ENCODE data around the gene RPL41.

The RPL41 gene

DNA sequence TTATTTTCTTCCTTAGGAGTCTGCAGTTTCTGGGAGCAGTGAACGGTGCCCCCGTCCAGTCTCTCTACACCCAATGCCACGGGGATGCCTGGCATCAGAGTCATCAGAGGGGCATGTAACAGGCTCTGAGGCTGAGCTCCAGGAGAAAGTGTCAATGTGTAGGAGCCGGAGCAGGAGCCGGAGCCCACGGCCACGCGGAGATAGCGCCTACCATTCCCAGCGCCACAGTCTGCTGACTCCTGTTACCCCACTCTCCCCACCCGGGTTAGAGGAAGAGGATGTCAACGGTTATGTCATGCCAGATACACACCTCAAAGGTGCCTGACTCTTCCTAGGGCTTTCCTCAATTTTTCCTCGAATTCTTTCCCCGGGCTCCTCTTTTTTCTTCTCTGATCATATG, 15.4 kb upstream of the RPL41 start:
- no peak overlapping the region for H3K4me3 ChIP-seq (ENCODE audit: insufficient read depth, low read depth, low read length, poor library complexity, severe bottlenecking)
- H3K36me3 ChIP-seq (ENCODE audit: control insufficient read depth, insufficient read depth, low read length), result no peaks in the 10 kb centered on the region
- peaks cover 35% of the 10 kb centered on the region for H3K4me1 ChIP-seq (ENCODE audit: control insufficient read depth, insufficient read depth, low read length, poor library complexity, severe bottlenecking)
- no peaks in the 10 kb centered on the region for H3K27me3 ChIP-seq (replicated peaks; ENCODE audit: control insufficient read depth, insufficient read depth, low read length, poor library complexity, severe bottlenecking)
- H3K9me3 ChIP-seq (ENCODE audit: control insufficient read depth, low read length), result no peaks in the 10 kb centered on the region
- DNase-seq, result no peak
- H3K27ac ChIP-seq (ENCODE audit: insufficient read depth, low read length, poor library complexity, severe bottlenecking), result peak overlapping the region; percentile 31

DNA sequence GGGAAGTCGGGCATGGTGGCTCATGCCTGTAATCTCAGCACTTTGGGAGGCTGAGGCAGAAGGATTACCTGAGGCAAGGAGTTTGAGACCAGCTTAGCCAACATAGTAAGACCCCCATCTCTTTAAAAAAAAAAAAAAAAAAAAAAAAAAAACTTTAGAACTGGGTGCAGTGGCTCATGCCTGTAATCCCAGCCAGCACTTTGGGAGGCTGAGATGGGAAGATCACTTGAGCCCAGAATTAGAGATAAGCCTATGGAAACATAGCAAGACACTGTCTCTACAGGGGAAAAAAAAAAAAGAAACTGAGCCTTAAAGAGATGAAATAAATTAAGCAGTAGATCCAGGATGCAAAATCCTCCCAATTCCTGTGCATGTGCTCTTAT, 13.8 kb upstream of the RPL41 start:
- Histone ChIP-seq H3K4me1 (ENCODE audit: control insufficient read depth, insufficient read depth, low read length, poor library complexity, severe bottlenecking) (peaks cover 36% of the 10 kb centered on the region), H3K9me3 (ENCODE audit: control insufficient read depth, low read length) (no peaks in the 10 kb centered on the region), H3K27me3 (replicated peaks; ENCODE audit: control insufficient read depth, insufficient read depth, low read length, poor library complexity, severe bottlenecking) (no peaks in the 10 kb centered on the region), H3K4me3 (ENCODE audit: insufficient read depth, low read depth, low read length, poor library complexity, severe bottlenecking) (peak overlapping the region; percentile 20), H3K36me3 (ENCODE audit: control insufficient read depth, insufficient read depth, low read length) (peaks cover 11% of the 10 kb centered on the region), H3K27ac (ENCODE audit: insufficient read depth, low read length, poor library complexity, severe bottlenecking) (peak overlapping the region; percentile 87)
- DNase-seq, result no peak

DNA sequence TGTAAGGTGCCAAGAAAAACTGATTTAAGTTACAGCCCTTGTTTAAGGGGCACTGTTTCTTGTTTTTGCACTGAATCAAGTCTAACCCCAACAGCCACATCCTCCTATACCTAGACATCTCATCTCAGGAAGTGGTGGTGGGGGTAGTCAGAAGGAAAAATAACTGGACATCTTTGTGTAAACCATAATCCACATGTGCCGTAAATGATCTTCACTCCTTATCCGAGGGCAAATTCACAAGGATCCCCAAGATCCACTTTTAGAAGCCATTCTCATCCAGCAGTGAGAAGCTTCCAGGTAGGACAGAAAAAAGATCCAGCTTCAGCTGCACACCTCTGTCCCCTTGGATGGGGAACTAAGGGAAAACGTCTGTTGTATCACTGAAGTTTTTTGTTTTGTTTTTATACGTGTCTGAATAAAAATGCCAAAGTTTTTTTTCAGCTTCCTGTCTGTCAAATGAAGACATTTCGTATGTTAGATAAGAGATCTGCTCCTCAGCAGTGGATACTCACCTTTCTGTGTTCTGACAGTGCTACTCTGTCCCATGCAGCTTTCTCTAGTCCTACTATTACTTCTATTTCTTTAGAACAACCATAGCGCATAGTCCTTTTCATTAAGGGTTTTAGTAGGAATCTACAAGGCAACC, 13.2 kb upstream of the RPL41 start:
- H3K27me3 ChIP-seq (replicated peaks; ENCODE audit: control insufficient read depth, insufficient read depth, low read length, poor library complexity, severe bottlenecking), result no peaks in the 10 kb centered on the region
- H3K4me3 ChIP-seq (ENCODE audit: insufficient read depth, low read depth, low read length, poor library complexity, severe bottlenecking), result peak overlapping the region; percentile 75
- H3K27ac ChIP-seq (ENCODE audit: insufficient read depth, low read length, poor library complexity, severe bottlenecking), result peak overlapping the region; percentile 87
- H3K9me3 ChIP-seq (ENCODE audit: control insufficient read depth, low read length), result no peaks in the 10 kb centered on the region
- H3K36me3 ChIP-seq (ENCODE audit: control insufficient read depth, insufficient read depth, low read length), result peaks cover 16% of the 10 kb centered on the region
- no peak for DNase-seq
- H3K4me1 ChIP-seq (ENCODE audit: control insufficient read depth, insufficient read depth, low read length, poor library complexity, severe bottlenecking), result peaks cover 36% of the 10 kb centered on the region

DNA sequence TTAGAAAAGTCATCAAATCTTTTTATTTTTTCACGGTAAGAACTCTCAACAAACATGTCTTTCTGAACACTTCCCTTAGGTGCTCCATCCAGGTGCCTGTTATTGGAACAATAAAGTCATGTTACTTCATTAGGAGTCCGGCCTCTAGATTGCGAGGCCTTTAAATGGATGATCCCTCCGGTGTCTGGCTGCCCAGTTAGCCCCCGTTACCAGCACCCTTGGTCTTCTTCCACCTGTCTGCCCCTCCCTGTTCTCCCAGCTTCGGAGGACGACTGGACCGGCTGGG, 12.7 kb upstream of the RPL41 start:
- DNase-seq, result no peak
- peak overlapping the region; percentile 75 for H3K4me3 ChIP-seq (ENCODE audit: insufficient read depth, low read depth, low read length, poor library complexity, severe bottlenecking)
- no peaks in the 10 kb centered on the region for H3K27me3 ChIP-seq (replicated peaks; ENCODE audit: control insufficient read depth, insufficient read depth, low read length, poor library complexity, severe bottlenecking)
- H3K9me3 ChIP-seq (ENCODE audit: control insufficient read depth, low read length), result no peaks in the 10 kb centered on the region
- H3K4me1 ChIP-seq (ENCODE audit: control insufficient read depth, insufficient read depth, low read length, poor library complexity, severe bottlenecking), result peaks cover 36% of the 10 kb centered on the region
- peaks cover 20% of the 10 kb centered on the region for H3K36me3 ChIP-seq (ENCODE audit: control insufficient read depth, insufficient read depth, low read length)
- H3K27ac ChIP-seq (ENCODE audit: insufficient read depth, low read length, poor library complexity, severe bottlenecking), result peak overlapping the region; percentile 87

DNA sequence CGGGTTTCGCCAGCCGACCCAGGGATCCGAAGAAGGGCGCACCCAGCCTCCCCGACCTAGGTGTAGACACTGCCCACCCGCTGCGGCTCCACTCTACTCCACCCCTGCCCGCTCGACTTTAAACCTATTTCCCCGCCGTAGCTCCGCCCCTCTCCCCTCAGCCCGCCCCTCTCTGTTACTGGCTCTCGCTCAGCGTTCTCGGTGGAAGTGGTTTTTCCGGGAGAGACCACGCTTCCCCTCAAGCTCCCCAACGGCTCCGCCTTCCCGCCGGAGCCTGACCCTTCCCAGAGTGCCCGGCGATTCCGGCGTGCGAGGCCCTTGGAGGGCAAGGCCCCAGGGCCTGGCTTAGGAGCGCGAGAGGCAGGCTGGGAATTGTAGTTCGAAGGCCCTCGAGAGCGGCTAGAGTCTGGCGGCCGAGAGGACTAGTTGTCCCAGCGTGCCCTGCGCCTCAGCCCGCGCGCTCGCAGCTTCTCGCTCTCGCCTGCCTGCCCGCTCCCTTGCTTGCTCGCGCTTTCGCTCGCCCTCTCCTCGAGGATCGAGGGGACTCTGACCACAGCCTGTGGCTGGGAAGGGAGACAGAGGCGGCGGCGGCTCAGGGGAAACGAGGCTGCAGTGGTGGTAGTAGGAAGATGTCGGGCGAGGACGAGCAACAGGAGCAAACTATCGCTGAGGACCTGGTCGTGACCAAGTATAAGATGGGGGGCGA, 12.2 kb upstream of the RPL41 start, which contains the start of gene PA2G4:
PA2G4 (plus strand) TSS at position 451 of the 706 bp plus-strand sequence; CDS start at position 630, 179 bp downstream.
- peak; percentile 92 to 94 (median 93) for DNase-seq
- Histone ChIP-seq H3K27ac (ENCODE audit: insufficient read depth, low read length, poor library complexity, severe bottlenecking) (peak within 1 kb of the TSS; percentile 87), H3K4me1 (ENCODE audit: control insufficient read depth, insufficient read depth, low read length, poor library complexity, severe bottlenecking) (peaks cover 36% of the 10 kb centered on the region), H3K9me3 (ENCODE audit: control insufficient read depth, low read length) (no peaks in the 10 kb centered on the region), H3K36me3 (ENCODE audit: control insufficient read depth, insufficient read depth, low read length) (peaks cover 25% of the 10 kb centered on the region), H3K27me3 (replicated peaks; ENCODE audit: control insufficient read depth, insufficient read depth, low read length, poor library complexity, severe bottlenecking) (no peaks in the 10 kb centered on the region), H3K4me3 (ENCODE audit: insufficient read depth, low read depth, low read length, poor library complexity, severe bottlenecking) (peak within 1 kb of the TSS; percentile 75)

DNA sequence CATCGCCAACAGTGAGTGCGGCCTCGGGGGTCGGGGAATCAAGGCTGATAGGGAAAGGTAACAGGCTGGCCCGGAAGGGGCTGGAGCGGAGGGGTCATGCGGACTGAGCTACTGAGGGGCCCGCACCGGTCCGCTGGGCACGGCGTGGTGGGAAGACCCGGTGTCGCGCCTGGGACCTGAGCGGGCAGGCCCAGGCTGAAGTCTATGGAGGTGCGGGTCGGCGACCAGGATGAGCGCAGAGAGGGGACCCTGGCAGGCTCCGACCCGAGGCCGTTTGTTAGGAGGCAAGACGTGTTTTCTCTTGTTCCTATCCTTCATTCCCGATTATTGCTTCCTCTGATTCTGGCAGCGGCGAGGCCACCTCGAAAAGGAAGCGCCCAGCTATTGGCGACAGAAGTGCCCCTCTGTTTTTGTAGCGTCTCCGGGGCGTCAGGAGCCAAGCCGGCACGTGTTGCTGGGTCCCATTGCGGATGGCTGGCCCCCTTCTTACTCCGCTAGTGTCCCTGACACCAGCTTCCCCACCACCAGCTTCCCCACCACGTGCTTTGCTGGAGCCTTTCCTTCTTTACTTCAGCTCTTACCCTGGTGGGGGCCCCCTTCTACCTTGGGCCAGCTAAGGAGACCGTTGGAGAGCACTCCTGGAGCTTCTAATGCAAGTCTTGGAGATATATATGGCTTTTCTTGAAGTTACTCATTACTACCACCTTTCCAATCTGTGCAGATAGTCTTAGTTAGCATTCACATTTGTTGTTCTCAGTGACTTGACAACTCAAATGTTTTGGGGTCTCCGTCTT, 11.4 kb upstream of the RPL41 start:
- Histone ChIP-seq H3K27ac (ENCODE audit: insufficient read depth, low read length, poor library complexity, severe bottlenecking) (peak overlapping the region; percentile 87), H3K9me3 (ENCODE audit: control insufficient read depth, low read length) (no peaks in the 10 kb centered on the region), H3K27me3 (replicated peaks; ENCODE audit: control insufficient read depth, insufficient read depth, low read length, poor library complexity, severe bottlenecking) (no peaks in the 10 kb centered on the region), H3K36me3 (ENCODE audit: control insufficient read depth, insufficient read depth, low read length) (peaks cover 31% of the 10 kb centered on the region), H3K4me3 (ENCODE audit: insufficient read depth, low read depth, low read length, poor library complexity, severe bottlenecking) (peak overlapping the region; percentile 75), H3K4me1 (ENCODE audit: control insufficient read depth, insufficient read depth, low read length, poor library complexity, severe bottlenecking) (peaks cover 36% of the 10 kb centered on the region)
- no peak for DNase-seq

DNA sequence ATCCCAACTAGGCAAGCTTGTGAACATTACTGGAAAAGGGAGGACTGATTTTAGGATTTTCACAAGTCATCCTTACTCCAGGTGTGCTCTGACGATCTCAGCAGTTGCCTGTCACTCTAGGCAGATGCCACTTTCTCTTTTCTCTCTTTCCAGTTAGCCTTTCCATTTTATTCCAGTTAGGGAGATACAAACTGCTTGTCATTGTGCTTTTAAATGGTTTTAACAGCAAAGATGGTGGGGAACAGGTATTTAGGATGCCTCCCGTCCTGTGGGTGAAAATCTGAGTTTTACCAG, 10.9 kb upstream of the RPL41 start:
- DNase-seq, result no peak
- peaks cover 36% of the 10 kb centered on the region for H3K36me3 ChIP-seq (ENCODE audit: control insufficient read depth, insufficient read depth, low read length)
- H3K27me3 ChIP-seq (replicated peaks; ENCODE audit: control insufficient read depth, insufficient read depth, low read length, poor library complexity, severe bottlenecking), result no peaks in the 10 kb centered on the region
- no peaks in the 10 kb centered on the region for H3K9me3 ChIP-seq (ENCODE audit: control insufficient read depth, low read length)
- peaks cover 36% of the 10 kb centered on the region for H3K4me1 ChIP-seq (ENCODE audit: control insufficient read depth, insufficient read depth, low read length, poor library complexity, severe bottlenecking)
- H3K4me3 ChIP-seq (ENCODE audit: insufficient read depth, low read depth, low read length, poor library complexity, severe bottlenecking), result peak overlapping the region; percentile 75
- peak overlapping the region; percentile 87 for H3K27ac ChIP-seq (ENCODE audit: insufficient read depth, low read length, poor library complexity, severe bottlenecking)

DNA sequence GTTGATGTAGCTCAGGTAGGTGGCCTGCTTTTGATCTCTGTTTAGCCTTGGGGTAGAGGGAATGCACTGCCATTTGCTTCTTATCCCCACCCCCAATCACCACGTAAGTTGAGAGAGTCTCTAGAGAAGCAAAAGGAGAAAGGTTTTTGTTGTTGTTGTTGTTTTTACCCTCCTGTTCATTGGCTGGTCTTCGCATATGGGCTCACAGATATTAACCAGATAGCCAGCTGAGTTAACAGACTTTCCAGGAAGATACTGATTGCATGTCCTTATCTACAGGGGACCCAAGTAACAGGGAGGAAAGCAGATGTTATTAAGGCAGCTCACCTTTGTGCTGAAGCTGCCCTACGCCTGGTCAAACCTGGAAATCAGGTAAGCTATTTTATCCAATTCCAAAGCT, 9.2 kb upstream of the RPL41 start:
- peaks cover 32% of the 10 kb centered on the region for H3K4me1 ChIP-seq (ENCODE audit: control insufficient read depth, insufficient read depth, low read length, poor library complexity, severe bottlenecking)
- H3K27ac ChIP-seq (ENCODE audit: insufficient read depth, low read length, poor library complexity, severe bottlenecking), result no peak overlapping the region
- peaks cover 53% of the 10 kb centered on the region for H3K36me3 ChIP-seq (ENCODE audit: control insufficient read depth, insufficient read depth, low read length)
- H3K27me3 ChIP-seq (replicated peaks; ENCODE audit: control insufficient read depth, insufficient read depth, low read length, poor library complexity, severe bottlenecking), result no peaks in the 10 kb centered on the region
- H3K9me3 ChIP-seq (ENCODE audit: control insufficient read depth, low read length), result no peaks in the 10 kb centered on the region
- DNase-seq, result no peak
- H3K4me3 ChIP-seq (ENCODE audit: insufficient read depth, low read depth, low read length, poor library complexity, severe bottlenecking), result no peak overlapping the region

DNA sequence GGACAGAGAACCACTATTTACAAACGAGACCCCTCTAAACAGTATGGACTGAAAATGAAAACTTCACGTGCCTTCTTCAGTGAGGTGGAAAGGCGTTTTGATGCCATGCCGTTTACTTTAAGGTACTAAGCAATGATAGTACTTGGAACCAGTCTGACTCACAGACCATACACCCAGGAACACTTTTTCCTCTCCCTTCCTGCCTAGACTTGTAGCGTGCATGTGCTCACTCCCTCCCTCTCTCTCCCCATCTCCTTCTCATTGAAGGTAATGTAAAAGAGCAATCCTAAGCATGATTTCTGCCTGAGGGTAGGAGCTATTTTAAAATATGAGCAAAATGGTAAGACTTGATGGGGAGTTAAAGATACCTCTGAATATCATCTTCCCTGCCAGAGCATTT, 5.9 kb upstream of the RPL41 start:
- peaks cover 60% of the 10 kb centered on the region for H3K36me3 ChIP-seq (ENCODE audit: control insufficient read depth, insufficient read depth, low read length)
- no peaks in the 10 kb centered on the region for H3K27me3 ChIP-seq (replicated peaks; ENCODE audit: control insufficient read depth, insufficient read depth, low read length, poor library complexity, severe bottlenecking)
- no peaks in the 10 kb centered on the region for H3K9me3 ChIP-seq (ENCODE audit: control insufficient read depth, low read length)
- no peak overlapping the region for H3K4me3 ChIP-seq (ENCODE audit: insufficient read depth, low read depth, low read length, poor library complexity, severe bottlenecking)
- no peak overlapping the region for H3K27ac ChIP-seq (ENCODE audit: insufficient read depth, low read length, poor library complexity, severe bottlenecking)
- DNase-seq, result no peak
- peaks cover 7% of the 10 kb centered on the region for H3K4me1 ChIP-seq (ENCODE audit: control insufficient read depth, insufficient read depth, low read length, poor library complexity, severe bottlenecking)

DNA sequence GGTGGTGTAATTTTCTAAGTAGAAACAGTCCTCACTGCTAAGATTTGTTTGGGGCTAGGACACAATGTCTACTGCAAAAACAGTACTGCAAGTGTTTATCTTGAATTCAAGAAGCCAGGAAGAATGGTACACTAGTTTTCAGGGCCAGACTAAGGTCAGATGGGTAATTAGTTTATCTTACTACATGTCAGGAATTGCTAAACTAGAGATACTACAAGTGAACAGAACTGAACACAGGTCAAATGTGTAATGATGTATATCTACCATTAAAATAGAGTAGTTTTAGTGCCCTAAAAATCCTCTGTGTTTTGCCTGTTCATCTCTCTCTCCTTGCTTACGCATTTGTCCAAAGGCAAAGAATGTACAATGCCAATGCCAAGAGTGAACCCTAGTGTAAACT, 2.3 kb upstream of the RPL41 start:
- Histone ChIP-seq H3K27ac (ENCODE audit: insufficient read depth, low read length, poor library complexity, severe bottlenecking) (no peak overlapping the region), H3K36me3 (ENCODE audit: control insufficient read depth, insufficient read depth, low read length) (peaks cover 37% of the 10 kb centered on the region), H3K27me3 (replicated peaks; ENCODE audit: control insufficient read depth, insufficient read depth, low read length, poor library complexity, severe bottlenecking) (no peaks in the 10 kb centered on the region), H3K9me3 (ENCODE audit: control insufficient read depth, low read length) (no peaks in the 10 kb centered on the region), H3K4me3 (ENCODE audit: insufficient read depth, low read depth, low read length, poor library complexity, severe bottlenecking) (no peak overlapping the region), H3K4me1 (ENCODE audit: control insufficient read depth, insufficient read depth, low read length, poor library complexity, severe bottlenecking) (peaks cover 22% of the 10 kb centered on the region)
- no peak for DNase-seq
